NCI-H1417 treated with DMSO at 0.1 percent for 48 hours (cell line): ENCODE data around the gene TSC2.
"Not testable (repeated sequence)": the region's sequence is repeated elsewhere in the genome, so short reads cannot be mapped to it uniquely, and the experiment has no call there.

Experiments used
- DNase-seq: peaks from one replicate; lab custom pipeline; 2025; lab: John Stamatoyannopoulos, UW

TSC2 gene

DNA sequence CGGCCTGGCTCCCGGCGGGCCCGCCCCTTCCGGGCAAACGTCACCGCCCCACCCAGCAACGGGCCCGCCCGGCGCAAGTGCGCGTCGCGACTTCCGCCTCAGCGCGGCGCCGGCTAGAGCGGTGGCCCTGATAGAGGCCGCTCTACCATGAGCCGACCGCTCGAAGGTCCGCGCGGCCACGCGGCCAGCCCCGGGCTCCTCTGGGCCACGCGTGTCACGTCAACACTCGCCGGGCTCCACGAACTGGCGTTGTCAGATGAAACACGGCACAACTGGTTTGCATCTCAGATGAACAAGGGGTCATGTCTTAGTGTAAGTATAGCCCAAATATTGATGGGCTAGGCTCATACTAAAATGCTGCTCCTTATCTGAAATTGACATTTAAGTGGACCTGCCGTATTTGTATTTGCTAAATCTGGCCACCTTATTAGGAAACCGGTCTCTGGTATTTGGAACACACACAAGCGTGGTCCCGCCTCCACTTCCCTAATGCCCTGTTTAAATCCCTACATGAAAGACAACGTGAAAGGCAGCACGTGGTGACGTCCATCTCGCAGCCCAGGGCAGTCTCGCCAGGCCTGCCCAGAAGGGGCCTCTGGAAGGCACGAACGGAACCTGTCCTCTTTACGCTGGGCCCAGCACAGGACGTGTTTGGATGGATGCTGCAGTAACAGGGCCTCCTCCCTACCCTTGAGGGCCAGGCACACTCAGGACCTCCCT is 37.8 kb upstream of the TSC2 start, which contains the start of gene ZNF598:
TSS of gene ZNF598 (minus strand) at position 31 of the 720 bp plus-strand sequence.
- no peak for DNase-seq

DNA sequence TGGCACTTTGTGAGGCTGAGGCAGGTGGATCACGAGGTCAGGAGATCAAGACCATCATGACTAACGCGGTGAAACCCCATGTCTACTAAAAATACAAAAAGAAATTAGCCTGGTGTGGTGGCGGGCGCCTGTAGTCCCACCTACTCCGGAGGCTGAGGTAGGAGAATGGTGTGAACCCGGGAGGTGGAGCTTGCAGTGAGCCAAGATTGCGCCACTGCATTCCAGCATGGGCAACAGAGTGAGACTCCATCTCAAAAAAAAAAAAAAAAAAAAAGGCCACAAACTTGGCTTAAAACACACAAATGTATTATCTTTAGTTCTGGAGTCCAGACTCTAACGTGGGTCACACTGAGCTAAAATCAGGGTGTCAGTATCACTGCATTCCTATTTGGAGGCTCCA is 36.1 kb upstream of the TSC2 start:
- DNase-seq, result not testable (repeated sequence)

DNA sequence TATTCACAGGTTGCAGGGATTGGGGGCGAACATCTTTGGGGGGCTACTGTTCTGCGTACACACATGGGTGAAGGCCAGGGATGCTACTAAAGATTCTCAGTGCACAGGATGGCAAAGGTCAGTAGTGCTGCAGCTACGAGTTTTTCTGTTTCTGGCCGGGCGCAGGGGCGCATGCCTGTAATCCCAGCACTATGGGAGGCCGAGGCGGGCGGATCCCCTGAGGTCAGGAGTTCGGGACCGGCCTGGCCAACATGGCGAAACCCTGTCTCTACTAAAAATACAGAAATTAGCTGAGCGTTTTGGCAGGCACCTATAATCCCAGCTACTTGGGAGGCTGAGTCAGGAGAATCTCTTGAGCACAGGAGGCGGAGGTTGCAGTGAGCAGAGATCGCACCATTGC is 34.3 kb upstream of the TSC2 start:
- no peak for DNase-seq

DNA sequence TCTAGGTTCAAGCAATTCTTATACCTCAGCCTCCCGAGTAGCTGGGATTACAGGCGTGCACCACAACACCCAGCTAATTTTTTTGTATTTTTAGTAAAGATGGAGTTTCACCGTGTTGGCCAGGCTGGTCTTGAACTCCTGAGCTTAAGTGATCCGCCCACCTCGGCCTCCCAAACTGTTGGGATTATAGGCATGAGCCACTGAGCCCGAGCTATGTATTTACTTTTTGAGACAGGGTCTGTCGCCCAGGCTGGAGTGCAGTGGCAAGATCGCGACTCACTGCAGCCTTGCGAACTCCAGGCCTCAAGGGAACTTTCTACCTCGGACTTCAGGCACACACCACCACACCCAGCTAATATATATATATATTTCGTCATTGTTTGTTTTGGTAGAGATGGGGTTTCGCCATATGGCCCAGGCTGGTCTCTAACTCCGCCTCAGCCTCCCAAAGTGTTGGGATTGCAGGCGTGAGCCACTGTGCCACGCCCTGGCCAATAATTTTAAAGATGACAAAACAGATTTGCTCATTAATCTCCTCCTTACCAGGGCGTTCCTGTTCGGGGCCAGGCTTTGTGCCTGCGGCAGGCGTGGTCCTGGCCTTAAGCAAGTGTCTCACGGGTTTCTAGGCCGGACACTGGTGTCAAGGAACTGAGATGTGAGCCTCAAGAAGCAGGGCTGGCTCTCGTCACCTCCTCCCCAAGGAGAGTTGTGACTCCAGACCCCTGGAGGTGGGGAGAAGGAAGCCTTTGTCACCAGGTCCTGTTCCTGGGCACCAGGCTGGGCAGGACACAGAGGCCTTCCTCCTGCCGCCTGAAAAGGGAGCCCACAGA is 32.5 kb upstream of the TSC2 start:
- no peak for DNase-seq

DNA sequence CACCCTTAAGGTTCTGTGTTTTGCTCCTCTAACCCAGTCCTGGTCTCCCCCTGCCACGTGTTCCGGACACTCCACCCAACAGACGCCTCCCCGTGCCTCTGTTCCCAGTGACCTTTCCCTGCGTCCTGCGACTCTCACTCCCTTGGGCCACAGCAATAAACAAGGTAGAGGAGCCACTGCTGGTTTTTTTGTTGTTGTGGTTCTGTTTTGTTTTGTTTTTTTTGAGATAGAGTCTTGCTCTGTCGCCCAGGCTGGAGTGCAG is 31.9 kb upstream of the TSC2 start:
- no peak for DNase-seq

DNA sequence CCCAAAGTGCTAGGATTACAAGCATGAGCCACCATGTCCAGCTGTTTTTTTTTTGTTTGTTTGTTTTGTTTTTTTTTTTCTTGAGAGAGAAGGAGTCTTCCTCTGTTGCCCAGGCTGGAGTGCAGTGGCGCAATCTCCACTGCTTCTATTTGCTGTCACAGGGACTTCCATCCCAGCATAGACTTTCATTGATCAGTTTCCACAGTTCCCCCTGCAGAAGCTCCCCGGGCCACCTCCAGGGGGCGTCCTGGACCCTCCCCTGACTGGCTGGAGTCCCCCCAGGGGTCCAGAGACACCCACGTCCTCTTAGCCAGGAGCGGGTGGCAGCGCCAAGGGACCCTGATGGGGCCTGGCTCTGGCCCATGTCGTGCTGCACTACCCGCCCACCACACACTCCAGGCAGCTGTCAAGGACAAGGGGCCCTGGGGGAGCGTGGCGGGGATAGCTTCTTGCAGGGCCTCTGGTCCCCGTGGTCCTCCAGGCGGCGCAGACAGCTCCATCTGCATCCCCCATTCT is 31.3 kb upstream of the TSC2 start:
- DNase-seq, result no peak

DNA sequence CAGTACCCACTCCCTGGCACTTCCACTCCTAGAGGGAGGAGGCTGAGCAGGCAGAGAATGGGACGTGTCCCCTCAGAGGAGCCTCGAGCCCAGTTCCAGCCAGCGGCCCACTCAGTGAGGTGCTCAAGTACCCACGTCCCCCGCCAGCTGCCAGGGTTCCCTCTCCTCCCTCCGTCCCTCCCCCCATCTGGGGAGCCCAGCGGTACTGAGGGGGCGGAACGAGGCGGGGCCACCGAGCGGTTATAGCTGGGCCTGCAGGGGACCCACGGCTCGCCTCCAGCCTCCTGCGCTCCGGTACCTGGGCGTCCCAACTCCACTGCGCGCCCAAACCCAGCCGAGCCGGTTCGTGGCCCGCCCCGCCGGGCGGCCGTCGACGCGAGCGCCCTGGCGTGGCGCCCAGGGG is 28.3 kb upstream of the TSC2 start, which contains the start of gene NPW:
TSS of gene NPW (plus strand) at position 268 of the 403 bp plus-strand sequence.
- no peak for DNase-seq

DNA sequence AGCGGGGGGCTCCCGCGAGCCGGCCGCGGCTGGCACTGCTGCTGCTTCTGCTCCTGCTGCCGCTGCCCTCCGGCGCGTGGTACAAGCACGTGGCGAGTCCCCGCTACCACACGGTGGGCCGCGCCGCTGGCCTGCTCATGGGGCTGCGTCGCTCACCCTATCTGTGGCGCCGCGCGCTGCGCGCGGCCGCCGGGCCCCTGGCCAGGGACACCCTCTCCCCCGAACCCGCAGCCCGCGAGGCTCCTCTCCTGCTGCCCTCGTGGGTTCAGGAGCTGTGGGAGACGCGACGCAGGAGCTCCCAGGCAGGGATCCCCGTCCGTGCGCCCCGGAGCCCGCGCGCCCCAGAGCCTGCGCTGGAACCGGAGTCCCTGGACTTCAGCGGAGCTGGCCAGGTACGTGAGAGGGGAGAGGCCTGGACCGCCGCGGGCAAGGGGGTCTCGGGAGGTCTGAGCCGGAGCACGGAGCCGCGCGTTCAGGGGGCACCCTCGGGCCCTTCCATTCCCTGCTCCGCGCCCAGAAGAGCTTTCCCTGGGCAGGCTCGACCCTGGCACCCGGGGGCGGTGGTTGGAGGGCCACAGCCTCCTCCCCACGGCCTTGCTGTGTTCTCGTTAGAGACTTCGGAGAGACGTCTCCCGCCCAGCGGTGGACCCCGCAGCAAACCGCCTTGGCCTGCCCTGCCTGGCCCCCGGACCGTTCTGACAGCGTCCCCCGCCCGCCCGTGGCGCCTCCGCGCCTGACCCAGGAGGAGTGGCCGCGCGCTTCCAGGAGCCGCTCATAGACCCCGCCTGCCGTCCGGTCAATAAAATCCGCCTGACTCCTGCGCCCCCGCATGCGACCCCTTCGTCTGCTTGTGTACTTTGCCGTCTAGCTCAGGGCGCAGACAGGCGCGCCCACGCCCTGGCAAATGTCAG is 27.6 kb upstream of the TSC2 start:
- no peak for DNase-seq

DNA sequence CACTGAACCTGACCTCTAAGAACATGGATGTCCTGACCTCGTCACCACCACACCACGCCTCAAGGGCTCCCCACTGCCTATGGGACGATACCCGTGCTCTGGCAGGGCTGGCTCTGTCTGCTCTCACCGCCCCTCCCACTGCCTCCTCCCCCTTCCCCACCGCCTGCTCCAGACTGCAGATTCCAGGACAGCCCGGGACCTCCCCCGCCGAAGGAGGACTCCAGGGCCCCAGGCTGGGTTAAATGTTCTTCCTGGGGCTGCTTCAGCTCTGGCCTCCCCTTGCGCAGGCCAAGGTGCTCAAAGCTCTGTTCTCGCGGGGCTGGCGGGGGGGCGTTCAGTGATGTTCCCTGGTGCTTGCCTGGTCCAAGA is 25.1 kb upstream of the TSC2 start:
- DNase-seq, result no peak

DNA sequence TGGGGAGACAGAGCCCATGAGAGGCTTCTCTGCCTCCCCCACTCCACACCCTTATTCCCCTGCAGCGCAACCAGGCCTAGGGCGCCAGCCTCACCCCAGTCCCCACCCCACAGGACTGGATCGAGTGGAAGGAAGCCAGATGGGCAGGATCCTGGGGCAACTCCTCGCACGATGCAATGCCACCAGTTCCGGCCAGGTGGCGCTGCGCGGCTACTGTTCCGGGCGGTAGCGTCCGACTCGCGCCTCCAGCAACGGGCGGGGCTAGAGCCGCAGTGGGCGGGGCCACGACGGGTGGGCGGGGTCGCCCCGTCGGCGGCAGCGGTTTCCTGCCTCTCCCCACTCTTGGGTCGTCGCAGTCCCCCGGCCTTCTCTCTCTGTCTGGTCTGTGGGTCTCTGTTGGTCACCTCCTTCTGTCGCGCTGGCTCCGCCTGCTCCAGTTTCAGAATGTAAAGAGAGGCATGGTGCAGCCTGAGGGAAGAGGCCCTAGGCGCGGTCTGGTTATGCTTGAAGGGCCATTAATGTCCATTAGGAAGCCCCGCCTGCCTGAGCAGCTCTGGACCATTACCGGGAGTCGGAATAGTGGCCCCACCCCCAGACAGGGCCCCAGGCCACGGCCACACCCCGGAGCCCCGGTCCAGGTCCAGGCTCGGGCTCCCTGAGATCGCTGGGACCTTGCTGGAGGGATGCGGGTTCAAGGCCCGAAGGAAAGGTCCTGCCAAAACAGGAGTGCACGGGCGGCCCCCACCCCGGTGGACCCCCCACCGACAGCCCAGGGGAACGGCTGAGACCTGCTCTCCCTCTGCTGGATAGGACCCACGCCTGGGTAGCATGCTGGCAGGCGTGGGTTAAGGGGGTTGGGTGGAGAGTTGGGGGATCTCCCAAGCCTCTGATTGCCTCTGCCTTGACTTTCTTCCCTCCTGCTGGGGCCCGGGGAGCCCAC is 24.4 kb upstream of the TSC2 start:
- no peak for DNase-seq

DNA sequence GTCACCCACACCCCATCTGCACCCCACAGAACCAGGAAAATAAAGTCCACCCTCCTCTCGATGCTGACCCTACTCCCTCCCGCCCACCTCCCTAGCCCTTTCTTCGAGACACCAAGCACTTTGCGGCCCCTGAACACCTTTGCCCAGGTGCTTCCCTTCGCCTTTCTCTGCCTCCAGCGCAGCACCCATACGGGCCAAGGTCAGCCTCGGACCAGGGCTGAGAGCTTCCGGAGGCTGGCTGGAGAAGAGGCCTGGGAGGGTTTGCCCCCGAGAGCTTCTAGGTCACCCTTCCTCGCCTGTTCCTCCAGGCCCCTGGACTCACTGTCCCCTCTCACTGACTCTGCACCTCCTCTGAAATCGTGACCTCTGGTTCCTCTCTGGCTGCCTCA is 23.8 kb upstream of the TSC2 start:
- DNase-seq, result no peak

DNA sequence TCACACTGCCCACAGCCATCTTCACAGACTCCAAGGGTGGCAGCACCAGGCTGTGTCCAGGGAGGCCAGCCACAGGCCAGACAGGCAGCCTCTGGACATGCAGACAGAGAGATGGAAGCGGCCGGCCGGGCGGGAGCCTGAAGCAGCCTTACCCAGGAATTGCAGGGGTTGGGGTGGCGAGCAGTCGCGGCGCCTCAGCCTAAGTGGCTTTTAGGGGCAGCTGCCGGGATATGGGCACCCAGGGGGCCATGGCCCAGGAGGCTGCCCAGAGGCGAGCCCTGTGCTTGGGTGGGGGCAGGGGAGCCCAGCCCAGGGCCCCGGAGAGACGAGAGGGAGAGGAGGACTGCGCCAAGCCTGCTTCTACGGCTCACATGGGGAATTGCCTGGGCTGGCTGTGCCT is 22.5 kb upstream of the TSC2 start:
- no peak for DNase-seq

DNA sequence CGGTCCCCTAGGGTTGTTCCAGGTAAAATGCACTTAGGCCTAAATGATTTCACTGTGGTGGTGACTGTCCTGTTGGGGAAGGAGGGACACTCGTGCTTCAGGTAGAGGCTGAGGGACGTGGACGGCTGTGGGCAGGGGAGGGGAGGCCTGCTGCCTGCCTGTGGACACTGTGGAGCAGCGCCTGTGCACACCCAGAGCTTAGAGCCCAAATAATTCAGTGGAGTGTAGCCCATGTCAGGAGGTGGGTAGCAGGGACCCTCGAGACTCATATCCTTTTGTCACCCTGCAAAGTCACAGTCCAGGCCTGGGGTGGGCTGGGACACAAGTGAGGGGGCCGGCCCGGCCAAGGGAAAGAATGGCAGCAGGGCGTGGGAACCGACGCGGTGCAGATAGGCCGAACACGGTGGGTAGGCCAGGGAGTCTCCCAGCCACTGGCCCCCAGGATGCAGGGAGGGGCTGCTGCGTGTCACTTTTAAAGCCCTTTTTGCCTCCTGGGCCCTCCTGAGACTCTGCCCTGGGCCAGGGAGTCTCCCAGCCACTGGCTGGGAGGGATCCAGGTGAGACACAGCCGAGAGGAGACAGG is 21.8 kb upstream of the TSC2 start:
- DNase-seq, result no peak

DNA sequence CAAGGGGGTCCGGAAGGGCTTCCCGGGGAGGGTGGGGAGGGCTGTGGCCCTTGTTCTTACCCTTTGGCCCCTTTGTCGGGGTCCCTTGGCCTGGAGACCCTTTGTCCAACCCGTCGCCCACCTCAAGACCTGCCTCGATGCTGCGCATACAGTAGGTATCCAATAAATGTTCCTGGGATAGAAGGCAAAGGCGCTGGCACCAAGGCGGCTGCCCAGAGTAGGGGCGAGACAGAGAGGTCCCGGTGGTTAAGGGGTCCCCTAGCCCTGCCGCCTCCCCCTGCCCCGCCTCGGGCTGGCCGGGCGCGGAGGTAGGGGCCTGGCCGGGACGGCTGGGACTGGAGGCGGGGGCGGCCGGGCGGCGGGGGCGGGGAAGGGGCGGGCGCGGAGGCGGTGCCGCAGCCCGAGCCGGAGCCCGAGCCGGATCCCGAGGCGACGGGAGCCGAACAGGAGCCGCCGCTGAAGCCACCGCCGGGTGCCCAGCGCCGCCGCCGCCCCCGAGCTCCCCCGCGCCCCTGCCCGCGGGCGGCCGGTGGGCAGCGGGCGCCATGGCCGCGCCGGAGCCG is 21.2 kb upstream of the TSC2 start, which contains the start of gene NHERF2:
TSS of gene NHERF2 (plus strand) at position 442 of the 563 bp plus-strand sequence. CDS start at position 546, 104 bp downstream.
- no peak for DNase-seq

DNA sequence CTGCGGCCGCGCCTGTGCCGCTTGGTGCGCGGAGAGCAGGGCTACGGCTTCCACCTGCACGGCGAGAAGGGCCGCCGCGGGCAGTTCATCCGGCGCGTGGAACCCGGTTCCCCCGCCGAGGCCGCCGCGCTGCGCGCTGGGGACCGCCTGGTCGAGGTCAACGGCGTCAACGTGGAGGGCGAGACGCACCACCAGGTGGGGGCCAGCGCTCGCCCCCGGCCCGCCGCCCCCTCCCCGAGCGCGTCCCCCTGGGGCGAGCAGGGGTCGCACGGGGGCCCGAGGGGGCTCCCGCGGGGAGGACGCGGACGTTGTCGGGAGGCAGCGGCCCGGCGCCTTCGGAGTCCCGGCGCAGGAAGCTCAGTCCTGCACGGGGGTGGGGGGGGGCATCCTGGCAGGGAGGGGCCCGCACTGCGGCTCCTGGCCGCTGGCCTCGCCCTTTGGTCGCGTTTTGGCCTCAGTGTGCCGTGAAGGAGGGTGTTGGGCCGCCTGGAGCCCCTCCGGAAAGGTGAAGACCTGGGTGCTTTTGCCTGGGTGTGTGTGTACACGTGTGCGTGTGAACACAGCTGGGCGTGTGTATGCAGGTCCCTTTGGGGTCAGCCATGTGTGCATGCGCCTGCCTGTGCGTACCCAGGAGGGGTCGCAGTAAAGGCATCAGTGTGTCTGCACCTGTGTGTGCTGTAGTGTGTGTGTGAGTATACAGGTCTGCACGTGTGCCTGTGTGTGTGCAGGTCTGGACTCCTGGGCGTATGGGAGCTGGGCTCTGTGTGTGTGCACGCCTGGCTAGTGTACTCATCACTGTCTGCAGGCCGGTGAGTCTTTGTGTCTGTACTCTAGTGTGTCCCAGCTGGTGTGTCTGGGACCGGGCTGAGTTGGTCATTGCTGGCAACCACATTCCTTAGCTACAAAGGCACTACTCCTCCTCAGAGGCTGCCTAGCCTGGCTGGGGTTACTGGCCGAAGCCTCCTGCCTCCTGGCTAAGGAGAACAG is 20.5 kb upstream of the TSC2 start:
- no peak for DNase-seq

DNA sequence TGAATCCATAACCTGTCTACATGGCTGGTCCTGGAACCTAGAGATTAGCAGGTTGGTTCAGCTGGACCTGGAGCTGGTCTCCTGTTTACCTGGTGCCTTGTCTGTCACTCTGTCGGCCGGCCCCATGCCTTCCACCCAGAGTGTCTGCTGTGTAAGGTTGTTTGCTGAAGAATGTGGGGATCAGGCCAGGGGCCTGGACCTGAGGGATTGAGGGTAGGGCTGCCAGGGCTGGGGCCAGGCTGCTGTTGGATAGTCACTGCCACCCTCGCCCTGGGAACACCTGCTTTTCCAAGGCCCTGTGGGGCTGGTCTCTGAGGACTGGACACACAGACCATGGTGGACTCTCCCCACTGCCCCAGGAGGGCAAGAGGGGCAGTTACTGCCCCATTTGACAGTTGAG is 19.6 kb upstream of the TSC2 start:
- DNase-seq, result no peak

DNA sequence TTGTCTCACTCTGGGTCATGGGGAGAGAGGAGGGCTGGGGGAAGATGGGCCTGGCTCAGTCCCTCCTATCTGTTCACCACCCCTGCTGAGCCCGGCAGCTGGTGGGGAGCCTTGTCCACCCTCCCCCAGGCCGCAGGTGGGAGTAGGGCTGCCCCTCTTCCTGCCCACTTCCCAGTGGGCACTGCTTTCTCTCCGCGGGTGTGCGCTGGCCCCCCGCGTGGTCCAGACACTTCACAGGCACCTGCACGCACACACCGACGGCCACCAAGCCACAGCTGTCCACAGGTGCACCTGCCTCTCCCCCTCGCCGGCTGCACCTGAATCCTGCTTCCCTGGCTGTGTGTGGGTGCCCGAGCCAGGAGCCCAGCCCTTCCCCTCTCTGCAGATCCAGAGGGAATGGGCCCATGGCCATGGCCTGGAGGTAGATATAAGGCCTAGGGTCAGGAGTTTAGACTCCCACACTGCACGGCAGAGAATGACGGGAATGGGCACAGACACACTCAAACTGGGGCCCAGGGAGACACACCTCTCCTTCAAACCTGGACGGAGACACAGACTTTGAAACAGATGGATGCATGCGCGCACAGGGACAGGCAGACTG is 19.1 kb upstream of the TSC2 start:
- no peak for DNase-seq

DNA sequence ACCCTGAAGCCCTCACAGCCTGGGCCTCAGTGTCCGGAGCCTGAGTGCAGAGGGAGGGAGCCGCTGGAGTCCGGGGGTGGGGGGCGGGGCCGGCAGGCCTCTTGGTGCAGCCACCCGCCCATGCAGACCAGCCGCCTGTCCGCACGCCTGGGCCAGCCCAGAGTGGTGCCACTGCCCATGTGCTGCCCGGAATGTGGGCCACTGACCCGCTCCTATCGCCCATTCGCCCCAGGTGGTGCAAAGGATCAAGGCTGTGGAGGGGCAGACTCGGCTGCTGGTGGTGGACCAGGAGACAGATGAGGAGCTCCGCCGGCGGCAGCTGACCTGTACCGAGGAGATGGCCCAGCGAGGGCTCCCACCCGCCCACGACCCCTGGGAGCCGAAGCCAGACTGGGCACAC is 18.4 kb upstream of the TSC2 start:
- DNase-seq, result no peak

DNA sequence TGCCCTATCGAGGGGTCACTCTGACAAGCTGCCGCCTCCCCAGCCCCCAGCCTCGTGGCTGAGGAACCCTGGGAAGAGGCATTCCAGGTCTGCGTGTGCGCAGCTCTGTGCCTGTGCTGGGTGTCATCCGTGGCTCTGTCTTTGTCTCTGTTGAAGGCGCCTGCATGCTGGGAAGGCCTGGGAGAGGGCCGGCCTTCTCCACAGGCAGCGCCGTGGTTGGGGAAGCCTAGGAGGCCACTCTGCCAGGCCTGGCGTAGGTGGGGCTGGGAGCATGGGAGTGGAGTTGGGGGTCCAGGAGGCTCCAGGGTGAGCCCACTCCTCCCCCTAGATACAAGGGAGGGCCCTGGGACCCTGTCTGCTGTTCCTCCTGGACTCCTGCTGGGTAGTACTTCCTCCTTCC is 17.7 kb upstream of the TSC2 start:
- DNase-seq, result no peak
